Peyer's patch (tissue), 4 donors: ENCODE measurements around the gene RPS17.
"Not testable (repeated sequence)": the region's sequence is repeated elsewhere in the genome, so short reads cannot be mapped to it uniquely, and the experiment has no call there.

ENCODE experiments used
- CTCF ChIP-seq, 6 experiments: fragments of 450-650 bp in 4 of 6; fragments of 200-600 bp in 2 of 6; sonication (generic) in 1 of 6; IDR thresholded peaks; one replicate each; pipeline ENCODE4 v1.5.1; 2017 to 2019; ENCODE audit warnings: antibody characterized with exemption in 6 of 6, mild to moderate bottlenecking in 3 of 6, moderate library complexity in 1 of 6
- POLR2A ChIP-seq, 2 donors: fragments of 450-650 bp; IDR thresholded peaks; one replicate each; pipeline ENCODE4 v1.5.1; 2017; ENCODE audit warnings: antibody characterized with exemption in 2 of 2, mild to moderate bottlenecking in 2 of 2, moderate library complexity in 2 of 2

DNA sequence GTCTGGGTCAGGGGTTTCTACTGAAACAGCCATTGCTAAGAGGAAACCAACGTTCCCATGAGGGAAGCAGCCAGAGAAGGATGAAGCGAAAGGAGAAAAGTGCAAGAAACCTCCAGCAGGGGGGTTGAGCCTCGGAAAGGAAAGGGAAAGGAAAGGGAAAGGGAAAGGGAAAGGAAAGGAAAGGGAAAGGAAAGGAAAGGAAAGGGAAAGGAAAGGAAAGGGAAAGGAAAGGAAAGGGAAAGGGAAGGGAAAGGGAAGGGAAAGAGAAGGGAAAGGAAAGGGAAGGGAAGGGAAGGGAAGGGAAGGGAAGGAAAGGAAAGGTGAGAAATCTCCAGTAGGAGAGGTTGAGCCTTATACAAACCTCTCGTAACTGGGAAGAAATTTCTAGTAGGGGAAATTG lies 52.0 kb downstream of the RPS17 start:
- TF ChIP-seq CTCF (IDR thresholded peaks at IDR 0.05) = peak in 2 of 6 experiments; percentile 38 to 46
- not testable (repeated sequence) for TF ChIP-seq POLR2A (IDR thresholded peaks at IDR 0.05)
